Stimulated activated memory B cell treated with anti-CD40 and anti-IgM and Interleukin-4, amounts not matched to agents 10 μg/mL and 1 μg/mL and 100 μg/mL, for 72 hours (primary cell): ENCODE data around the gene LIPC.

Source experiments
- ATAC-seq: fragments of 150-1000 bp; cut with Tn5 transposase; 2 replicates; pipeline ENCODE4 v1.10.0; 2021
- H3K27ac Mint-ChIP-seq: one replicate; pipeline ENCODE4 v1.8.0; 2022; ENCODE audit warnings: mild to moderate bottlenecking, mixed read lengths
- H3K27me3 Mint-ChIP-seq: one replicate; pipeline ENCODE4 v1.8.0; 2022; ENCODE audit warnings: mixed read lengths
- H3K36me3 Mint-ChIP-seq: one replicate; pipeline ENCODE4 v1.8.0; 2022; ENCODE audit warnings: mixed read lengths
- H3K4me1 Mint-ChIP-seq: one replicate; pipeline ENCODE4 v1.8.0; 2022; ENCODE audit warnings: mixed read lengths
- H3K4me3 Mint-ChIP-seq: one replicate; pipeline ENCODE4 v1.8.0; 2022; ENCODE audit warnings: mild to moderate bottlenecking, moderate library complexity, mixed read lengths
- H3K9me3 Mint-ChIP-seq: one replicate; pipeline ENCODE4 v1.8.0; 2022; ENCODE audit warnings: mixed read lengths

Gene LIPC

DNA sequence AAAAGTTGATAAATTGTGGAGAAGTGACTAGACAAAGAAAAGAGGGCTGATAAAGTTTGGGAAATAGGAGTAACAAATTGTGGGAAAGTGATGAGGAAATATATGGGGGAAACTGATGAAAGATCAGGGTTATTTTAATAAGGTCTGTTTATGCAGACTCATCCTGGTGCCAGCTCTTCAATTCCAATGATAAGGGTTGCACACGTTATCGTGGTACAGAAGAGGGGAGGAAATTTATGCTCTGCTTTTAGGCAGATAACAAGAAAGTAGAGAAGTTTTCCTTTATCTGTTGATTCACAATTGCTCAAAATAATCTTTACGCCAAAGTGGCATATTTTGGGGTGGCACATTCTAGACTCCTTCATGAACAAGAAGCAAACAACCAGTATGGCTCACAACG is 32.1 kb upstream of the LIPC start:
- no peak overlapping the region for H3K4me3 Mint-ChIP-seq
- H3K36me3 Mint-ChIP-seq: no peaks in the 10 kb centered on the region
- peaks cover 14% of the 10 kb centered on the region for H3K27me3 Mint-ChIP-seq
- ATAC-seq: no peak
- H3K27ac Mint-ChIP-seq: no peak overlapping the region
- no peaks in the 10 kb centered on the region for H3K4me1 Mint-ChIP-seq
- no peaks in the 10 kb centered on the region for H3K9me3 Mint-ChIP-seq

DNA sequence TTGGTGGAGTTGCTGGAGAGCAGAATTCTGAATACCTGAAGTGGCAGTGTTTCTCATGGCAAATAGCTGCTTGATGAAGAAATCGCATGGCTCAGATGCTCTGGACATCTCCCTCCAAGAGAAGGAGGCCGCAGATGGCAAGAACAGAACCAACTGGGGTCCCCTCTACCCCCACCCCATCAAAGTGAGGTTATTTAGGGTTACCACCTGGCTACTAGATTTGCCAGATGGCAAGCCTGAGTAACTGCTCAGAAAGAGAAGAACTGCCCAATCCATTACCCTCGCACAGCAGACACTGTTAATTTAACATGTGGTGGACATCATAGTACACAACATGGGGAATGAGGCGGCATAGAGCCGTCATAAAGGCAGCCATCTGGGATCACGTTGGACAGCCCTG is 30.5 kb upstream of the LIPC start:
- no peak for ATAC-seq
- Mint-ChIP-seq H3K27me3 (peaks cover 13% of the 10 kb centered on the region), H3K36me3 (no peaks in the 10 kb centered on the region), H3K27ac (no peak overlapping the region), H3K4me1 (no peaks in the 10 kb centered on the region), H3K9me3 (no peaks in the 10 kb centered on the region), H3K4me3 (no peak overlapping the region)

DNA sequence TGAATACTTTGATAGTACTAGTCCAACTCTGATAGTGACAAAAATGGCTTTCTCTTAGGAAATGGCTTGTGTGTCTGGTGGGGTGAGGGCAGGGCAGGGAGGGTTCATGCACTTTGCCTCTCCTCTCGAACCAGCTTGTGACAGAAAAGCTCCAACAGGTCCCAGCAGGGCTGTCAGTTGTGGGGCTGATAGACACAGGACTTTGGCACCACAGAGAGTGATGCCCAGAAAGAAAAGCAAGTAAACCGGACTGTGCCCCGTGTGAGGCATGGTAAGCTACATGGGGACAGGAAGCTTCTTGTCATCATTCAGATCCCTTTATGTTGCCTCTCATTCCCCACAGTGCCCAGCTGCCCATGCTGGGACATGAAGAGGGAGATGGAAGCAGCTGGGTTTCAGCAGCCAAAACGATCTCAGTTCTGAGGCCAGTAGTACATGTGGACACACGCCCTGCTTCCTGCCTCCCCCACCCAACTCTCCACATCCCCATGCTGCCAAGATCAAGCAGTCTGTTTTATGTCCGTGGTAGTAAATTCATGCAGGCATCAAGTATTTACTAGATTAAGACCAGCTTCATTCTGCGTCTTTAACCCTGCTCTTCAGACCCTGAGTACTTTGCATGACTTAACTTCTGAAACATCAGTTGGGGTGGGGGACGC is 29.7 kb upstream of the LIPC start:
- Mint-ChIP-seq H3K4me3 (no peak overlapping the region), H3K4me1 (no peaks in the 10 kb centered on the region), H3K36me3 (no peaks in the 10 kb centered on the region), H3K27me3 (peaks cover 13% of the 10 kb centered on the region), H3K9me3 (no peaks in the 10 kb centered on the region), H3K27ac (no peak overlapping the region)
- no peak for ATAC-seq

DNA sequence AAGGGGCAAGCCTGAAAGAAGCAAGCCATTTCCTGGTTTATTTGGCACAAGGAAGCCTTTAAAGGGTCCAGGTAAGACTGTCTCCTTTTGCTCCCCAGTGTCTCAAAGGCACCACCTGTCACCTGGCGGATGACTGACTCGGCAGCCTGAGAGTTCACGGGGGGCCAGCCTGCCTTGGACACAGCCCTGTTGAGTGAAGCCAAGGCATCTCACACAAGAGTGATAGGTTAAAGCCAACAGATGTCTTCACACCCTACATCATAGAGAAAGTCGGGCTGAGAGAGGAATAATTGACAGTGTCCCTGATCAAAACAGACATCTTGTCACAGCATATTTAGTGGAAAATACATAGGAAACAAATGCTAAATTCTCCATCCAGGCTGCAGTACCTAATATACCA is 28.2 kb upstream of the LIPC start:
- Mint-ChIP-seq H3K4me1 (no peaks in the 10 kb centered on the region), H3K4me3 (no peak overlapping the region), H3K9me3 (no peaks in the 10 kb centered on the region), H3K27me3 (peaks cover 13% of the 10 kb centered on the region), H3K27ac (no peak overlapping the region), H3K36me3 (no peaks in the 10 kb centered on the region)
- ATAC-seq: no peak

DNA sequence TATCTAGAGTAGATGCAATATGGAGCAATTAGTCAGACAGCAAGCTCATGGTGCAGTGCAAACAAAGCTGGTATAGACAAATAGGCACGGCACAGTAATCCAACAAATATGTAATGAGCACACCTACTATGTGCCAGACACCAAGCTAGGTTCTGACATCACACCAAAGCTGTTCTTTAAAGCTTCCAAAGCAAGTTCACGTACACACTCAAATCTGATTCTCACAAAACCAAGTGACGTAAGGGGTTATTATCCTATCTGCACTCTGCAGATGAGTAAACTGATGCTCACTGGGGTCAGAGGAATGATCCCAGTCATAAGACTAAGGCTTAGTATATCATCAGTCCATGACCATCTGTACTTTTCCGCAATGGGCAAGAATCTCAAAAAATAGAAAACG is 27.8 kb upstream of the LIPC start:
- ATAC-seq: no peak
- no peaks in the 10 kb centered on the region for H3K9me3 Mint-ChIP-seq
- H3K27ac Mint-ChIP-seq: no peak overlapping the region
- H3K4me3 Mint-ChIP-seq: no peak overlapping the region
- H3K27me3 Mint-ChIP-seq: peaks cover 17% of the 10 kb centered on the region
- H3K4me1 Mint-ChIP-seq: no peaks in the 10 kb centered on the region
- no peaks in the 10 kb centered on the region for H3K36me3 Mint-ChIP-seq

DNA sequence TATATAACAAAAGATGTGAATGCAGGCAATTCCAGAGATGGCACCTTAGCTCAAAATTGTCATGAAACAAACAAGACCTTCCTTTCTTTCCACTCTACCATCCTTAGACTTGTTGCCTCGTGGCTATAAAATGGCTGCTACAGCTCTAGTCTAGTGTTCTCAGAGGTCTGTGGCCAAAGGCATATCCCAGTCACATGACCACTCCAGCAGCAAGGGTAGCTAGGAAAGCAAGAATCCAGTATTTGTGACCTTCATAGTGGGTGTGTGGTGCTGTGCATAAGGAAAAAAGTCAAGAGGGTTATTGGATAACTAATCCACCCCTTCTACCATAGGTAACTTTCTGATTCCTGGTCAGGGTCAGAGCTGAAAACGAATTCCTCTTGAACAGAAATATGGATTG is 27.1 kb upstream of the LIPC start:
- Mint-ChIP-seq H3K4me1 (no peaks in the 10 kb centered on the region), H3K36me3 (no peaks in the 10 kb centered on the region), H3K27me3 (peaks cover 24% of the 10 kb centered on the region), H3K27ac (no peak overlapping the region), H3K4me3 (no peak overlapping the region), H3K9me3 (no peaks in the 10 kb centered on the region)
- no peak for ATAC-seq

DNA sequence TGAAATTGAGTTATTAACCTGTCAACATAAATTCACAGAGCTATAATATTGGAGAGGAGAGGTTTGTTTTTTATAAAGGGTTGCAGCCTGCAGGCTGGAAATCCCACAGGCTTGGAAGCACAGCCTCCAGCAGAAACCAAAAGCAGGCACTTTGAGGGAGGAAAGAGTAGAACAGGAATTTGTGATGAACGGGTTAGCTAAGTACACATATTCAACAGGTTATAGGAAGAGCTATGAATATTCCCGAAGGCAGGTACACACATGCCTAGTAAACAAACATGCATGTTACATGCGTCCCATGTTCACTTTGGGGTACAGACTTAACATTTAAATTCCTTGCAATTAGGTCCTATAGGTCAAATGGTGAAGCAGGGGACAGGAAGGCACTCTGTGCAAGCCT is 25.9 kb upstream of the LIPC start:
- Mint-ChIP-seq H3K27me3 (peaks cover 25% of the 10 kb centered on the region), H3K27ac (no peak overlapping the region), H3K9me3 (no peaks in the 10 kb centered on the region), H3K4me3 (no peak overlapping the region), H3K36me3 (no peaks in the 10 kb centered on the region), H3K4me1 (no peaks in the 10 kb centered on the region)
- ATAC-seq: no peak

DNA sequence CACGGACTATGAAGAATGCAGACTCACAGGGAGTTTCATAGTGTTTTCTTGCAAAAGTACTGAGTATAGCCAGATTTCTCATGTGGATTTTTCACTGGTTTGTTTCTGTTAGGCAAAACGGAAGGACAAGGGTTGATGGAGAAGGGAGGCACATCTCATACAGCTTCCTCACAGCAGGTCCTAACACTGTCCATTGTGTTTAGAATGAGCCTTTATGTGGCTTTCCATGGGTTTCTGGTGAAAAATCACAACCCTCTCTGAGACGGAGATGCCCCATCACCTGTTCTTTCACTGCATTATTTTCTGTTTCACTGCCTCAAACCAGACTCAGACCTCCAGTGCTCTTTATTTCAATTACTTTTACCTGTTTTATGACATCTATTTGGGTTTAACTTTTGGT is 25.0 kb upstream of the LIPC start:
- H3K27ac Mint-ChIP-seq: no peak overlapping the region
- peaks cover 35% of the 10 kb centered on the region for H3K27me3 Mint-ChIP-seq
- no peaks in the 10 kb centered on the region for H3K4me1 Mint-ChIP-seq
- no peak for ATAC-seq
- no peaks in the 10 kb centered on the region for H3K36me3 Mint-ChIP-seq
- H3K4me3 Mint-ChIP-seq: no peak overlapping the region
- H3K9me3 Mint-ChIP-seq: no peaks in the 10 kb centered on the region

DNA sequence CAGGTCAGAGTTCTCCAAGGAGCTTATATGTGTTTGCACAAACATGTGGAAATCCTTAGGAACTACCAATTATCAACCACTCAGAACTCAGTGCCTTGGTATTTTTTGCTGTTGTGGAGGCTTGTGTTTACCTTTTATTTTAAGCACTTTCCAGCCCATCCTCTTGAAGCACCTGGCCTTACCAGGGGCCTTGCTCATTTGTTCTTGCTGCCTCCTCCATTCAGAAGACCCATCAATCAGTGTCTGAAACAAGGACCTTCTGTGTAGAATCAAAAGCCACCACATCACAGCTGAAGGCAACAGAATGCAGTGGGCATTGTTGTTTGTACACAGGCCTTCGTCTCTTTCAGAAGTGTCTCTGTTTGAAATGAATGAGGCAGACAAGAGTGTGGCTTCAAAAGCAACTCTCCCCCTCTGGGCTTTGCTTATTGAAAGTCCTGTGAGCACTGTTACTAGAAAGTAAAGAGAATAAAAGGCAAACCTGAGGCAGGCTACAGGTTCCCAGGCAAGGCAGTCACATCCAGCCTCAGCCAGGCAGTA is 24.5 kb upstream of the LIPC start:
- Mint-ChIP-seq H3K27ac (no peak overlapping the region), H3K9me3 (no peaks in the 10 kb centered on the region), H3K4me3 (no peak overlapping the region), H3K36me3 (no peaks in the 10 kb centered on the region), H3K27me3 (peaks cover 37% of the 10 kb centered on the region), H3K4me1 (no peaks in the 10 kb centered on the region)
- ATAC-seq: no peak

DNA sequence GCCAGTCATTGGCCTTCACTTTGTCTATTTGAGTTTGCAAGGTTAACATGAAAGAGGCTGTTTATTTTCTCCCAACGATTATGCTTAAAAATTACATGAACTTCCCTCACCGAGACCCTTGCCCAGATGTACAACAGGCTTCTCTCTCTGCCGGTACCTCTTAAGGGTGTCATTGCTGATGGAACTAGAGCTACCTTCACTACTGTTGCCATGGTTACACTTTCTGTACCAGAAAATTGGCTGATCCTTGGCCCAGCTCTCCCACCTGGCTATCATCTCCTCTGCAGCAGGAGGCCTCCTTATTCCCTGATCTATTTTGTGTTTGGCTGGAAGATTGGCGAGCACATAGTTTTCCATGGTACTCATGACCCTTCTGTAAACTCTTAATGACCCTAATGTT is 24.0 kb upstream of the LIPC start:
- H3K4me3 Mint-ChIP-seq: no peak overlapping the region
- no peaks in the 10 kb centered on the region for H3K9me3 Mint-ChIP-seq
- H3K27me3 Mint-ChIP-seq: peaks cover 34% of the 10 kb centered on the region
- ATAC-seq: no peak
- no peaks in the 10 kb centered on the region for H3K36me3 Mint-ChIP-seq
- H3K4me1 Mint-ChIP-seq: no peaks in the 10 kb centered on the region
- no peak overlapping the region for H3K27ac Mint-ChIP-seq

DNA sequence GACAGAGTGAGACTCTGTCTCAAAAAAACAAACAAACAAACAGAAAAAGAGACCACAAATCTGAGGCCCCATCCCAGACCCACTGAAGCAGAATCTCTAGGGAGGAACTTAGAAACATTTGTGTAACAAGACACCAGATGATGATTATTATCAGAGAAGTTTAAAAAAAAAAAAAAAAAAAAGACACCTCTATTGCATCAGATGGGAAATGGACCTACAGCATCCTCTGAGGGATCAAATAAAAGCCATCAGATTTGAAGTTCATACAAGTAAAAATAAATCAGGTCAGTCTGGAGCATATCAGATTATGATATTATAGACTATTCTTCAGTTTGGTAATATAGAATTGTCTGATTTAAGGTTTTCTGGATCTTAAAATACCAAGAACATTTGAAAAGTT is 21.9 kb upstream of the LIPC start:
- Mint-ChIP-seq H3K4me3 (no peak overlapping the region), H3K9me3 (no peaks in the 10 kb centered on the region), H3K36me3 (no peaks in the 10 kb centered on the region), H3K4me1 (no peaks in the 10 kb centered on the region), H3K27me3 (peaks cover 24% of the 10 kb centered on the region), H3K27ac (no peak overlapping the region)
- ATAC-seq: no peak

DNA sequence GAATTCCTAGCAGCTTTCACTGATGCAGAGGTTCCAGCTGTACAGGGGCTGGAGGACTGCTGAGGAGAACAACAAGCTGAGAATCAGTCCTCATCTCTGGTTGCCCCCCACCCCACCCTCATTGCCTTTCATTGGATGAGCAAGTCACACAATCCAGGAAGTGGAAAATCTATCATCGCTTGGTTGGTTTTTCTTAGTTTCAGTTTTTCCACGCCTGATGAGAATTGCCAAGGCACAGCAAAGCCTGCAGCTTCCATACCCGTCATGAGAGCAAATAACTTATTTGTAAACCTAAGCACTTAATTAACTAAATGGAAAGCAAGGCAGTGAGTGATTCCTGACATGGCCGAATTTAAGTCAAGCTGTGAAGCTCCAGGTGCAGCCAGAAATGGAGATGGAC is 21.4 kb upstream of the LIPC start:
- no peaks in the 10 kb centered on the region for H3K36me3 Mint-ChIP-seq
- ATAC-seq: no peak
- no peak overlapping the region for H3K4me3 Mint-ChIP-seq
- no peaks in the 10 kb centered on the region for H3K4me1 Mint-ChIP-seq
- no peaks in the 10 kb centered on the region for H3K9me3 Mint-ChIP-seq
- peaks cover 24% of the 10 kb centered on the region for H3K27me3 Mint-ChIP-seq
- no peak overlapping the region for H3K27ac Mint-ChIP-seq

DNA sequence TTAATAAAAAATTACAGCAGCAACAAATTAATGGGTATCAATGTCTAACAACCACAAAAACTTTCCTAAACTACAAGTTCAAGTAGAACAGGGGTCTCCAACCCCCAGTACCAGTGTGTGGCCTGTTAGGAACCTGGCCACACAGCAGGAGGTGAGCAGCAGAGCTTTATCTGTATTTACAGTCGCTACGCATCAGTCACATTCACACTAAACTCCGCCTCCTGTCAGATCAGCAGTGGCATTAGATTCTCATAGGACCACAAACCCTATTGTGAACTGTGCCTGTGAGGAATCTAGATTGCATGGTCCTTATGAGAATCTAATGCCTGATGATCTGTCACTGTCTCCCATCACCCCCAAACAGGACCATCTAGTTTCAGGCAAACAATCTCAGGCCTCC is 18.5 kb upstream of the LIPC start:
- Mint-ChIP-seq H3K4me1 (no peaks in the 10 kb centered on the region), H3K4me3 (no peak overlapping the region), H3K27me3 (peaks cover 24% of the 10 kb centered on the region), H3K9me3 (peaks cover 7% of the 10 kb centered on the region), H3K36me3 (no peaks in the 10 kb centered on the region), H3K27ac (no peak overlapping the region)
- no peak for ATAC-seq

DNA sequence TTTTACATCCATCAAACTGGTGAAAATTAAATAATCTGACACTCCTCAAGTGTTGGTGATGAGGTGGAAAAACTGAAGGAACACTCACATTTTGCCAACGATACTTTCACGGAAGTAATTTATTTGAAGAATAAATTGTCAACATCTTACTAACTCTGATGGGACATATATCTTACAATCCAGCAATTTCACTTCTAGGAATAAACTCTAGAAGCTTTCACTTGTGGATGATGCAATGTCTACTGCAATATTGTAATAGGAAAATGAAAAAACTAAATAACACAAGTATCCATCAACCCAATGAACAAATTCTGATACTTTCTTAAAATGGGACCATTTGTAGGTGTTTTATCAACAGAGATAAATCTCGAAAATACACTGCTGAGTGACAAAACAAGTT is 16.2 kb upstream of the LIPC start:
- no peaks in the 10 kb centered on the region for H3K36me3 Mint-ChIP-seq
- no peaks in the 10 kb centered on the region for H3K4me1 Mint-ChIP-seq
- peaks cover 12% of the 10 kb centered on the region for H3K27me3 Mint-ChIP-seq
- H3K4me3 Mint-ChIP-seq: no peak overlapping the region
- H3K27ac Mint-ChIP-seq: no peak overlapping the region
- peaks cover 7% of the 10 kb centered on the region for H3K9me3 Mint-ChIP-seq
- ATAC-seq: no peak

DNA sequence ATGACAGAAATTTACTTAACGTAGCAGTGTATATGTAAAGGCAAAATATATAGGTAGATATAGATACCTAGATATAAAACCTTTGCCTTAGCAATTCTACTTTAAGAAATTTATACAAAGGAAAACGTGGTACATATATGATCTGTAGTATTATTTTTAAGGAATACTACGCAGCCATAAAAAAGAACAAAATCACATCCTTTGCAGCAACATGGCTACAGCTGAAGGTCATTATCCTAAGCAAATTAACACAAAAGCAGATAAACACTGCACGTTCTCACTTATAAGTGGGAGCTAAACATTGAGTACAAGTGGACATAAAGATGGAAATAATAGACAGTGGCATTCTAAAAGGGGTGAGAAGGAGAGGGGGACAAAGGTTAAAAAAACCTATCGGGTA is 14.8 kb upstream of the LIPC start:
- no peaks in the 10 kb centered on the region for H3K36me3 Mint-ChIP-seq
- no peaks in the 10 kb centered on the region for H3K4me1 Mint-ChIP-seq
- peaks cover 7% of the 10 kb centered on the region for H3K9me3 Mint-ChIP-seq
- no peak for ATAC-seq
- H3K27ac Mint-ChIP-seq: no peak overlapping the region
- peaks cover 1% of the 10 kb centered on the region for H3K27me3 Mint-ChIP-seq
- H3K4me3 Mint-ChIP-seq: no peak overlapping the region

DNA sequence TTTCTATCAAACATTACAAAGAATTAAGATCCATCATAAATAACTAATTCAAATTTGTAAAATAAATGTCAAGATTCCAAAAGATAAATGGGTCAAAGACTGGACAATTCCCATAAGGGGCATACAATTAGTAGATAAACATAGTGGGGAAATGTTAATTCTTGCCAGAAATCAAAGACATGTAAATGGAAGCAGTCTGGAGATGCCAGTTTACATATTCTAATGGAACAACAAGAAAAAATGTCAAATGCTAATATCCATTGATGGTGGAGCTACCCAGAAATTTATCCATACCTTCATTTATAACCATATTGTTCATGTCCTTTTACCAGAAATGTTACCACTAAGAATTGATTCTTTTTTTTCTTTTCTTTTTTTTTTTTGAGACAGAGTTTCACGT is 13.7 kb upstream of the LIPC start:
- H3K36me3 Mint-ChIP-seq: no peaks in the 10 kb centered on the region
- H3K27ac Mint-ChIP-seq: no peak overlapping the region
- H3K27me3 Mint-ChIP-seq: no peaks in the 10 kb centered on the region
- no peak for ATAC-seq
- no peak overlapping the region for H3K4me3 Mint-ChIP-seq
- peaks cover 7% of the 10 kb centered on the region for H3K9me3 Mint-ChIP-seq
- H3K4me1 Mint-ChIP-seq: no peaks in the 10 kb centered on the region
